Neural progenitor cell (in vitro differentiated cells): ENCODE data around the gene FCMR. TPM values are rescaled to one million over a fixed set of nuclear protein-coding genes. Genes with fewer than 3 reads are reported as not detected.

Experiments
- DNase-seq: peaks from one replicate; pipeline ENCODE4 v3.0.0-alpha.2; 2016; ENCODE audit warnings: low spot score
- H2AFZ ChIP-seq: fragments of 200-600 bp; sonication (generic); replicated peaks from 2 replicates; pipeline ENCODE4 v1.6.1; 2016; ENCODE audit warnings: antibody characterized with exemption
- H3F3A ChIP-seq: fragments of 200-600 bp; sonication (generic); 2 replicates; pipeline ENCODE4 v1.6.1; 2016; ENCODE audit warnings: antibody characterized with exemption, low read depth
- H3K27ac ChIP-seq: fragments of 200-600 bp; sonication (generic); 2 replicates; pipeline ENCODE4 v1.5.1; 2016; ENCODE audit warnings: mild to moderate bottlenecking
- H3K27me3 ChIP-seq: fragments of 200-600 bp; sonication (generic); 2 replicates; pipeline ENCODE4 v1.6.1; 2016; ENCODE audit warnings: mild to moderate bottlenecking, moderate library complexity
- H3K36me3 ChIP-seq: fragments of 200-600 bp; sonication (generic); 2 replicates; pipeline ENCODE4 v1.5.1; 2016
- H3K4me1 ChIP-seq: fragments of 200-600 bp; sonication (generic); 2 replicates; pipeline ENCODE4 v1.6.1; 2016; ENCODE audit warnings: mixed run types
- H3K4me2 ChIP-seq: fragments of 200-600 bp; sonication (generic); 2 replicates; pipeline ENCODE4 v1.6.1; 2016
- H3K4me3 ChIP-seq: fragments of 200-600 bp; sonication (generic); 2 replicates; pipeline ENCODE4 v1.5.1; 2016
- H3K79me2 ChIP-seq: fragments of 200-600 bp; sonication (generic); 2 replicates; pipeline ENCODE4 v1.6.1; 2016; ENCODE audit warnings: low read depth
- H3K9ac ChIP-seq: fragments of 200-600 bp; sonication (generic); 2 replicates; pipeline ENCODE4 v1.6.1; 2016
- H3K9me3 ChIP-seq: fragments of 200-600 bp; sonication (generic); 2 replicates; pipeline ENCODE4 v1.5.1; 2016; ENCODE audit warnings: low read depth
- H4K20me1 ChIP-seq: fragments of 200-600 bp; sonication (generic); 2 replicates; pipeline ENCODE4 v1.6.1; 2016; ENCODE audit warnings: low read depth
- H3K27ac Mint-ChIP-seq: 3 replicates; pipeline ENCODE4 v1.8.0; 2021; ENCODE audit warnings: mixed read lengths
- H3K27me3 Mint-ChIP-seq: 2 replicates; pipeline ENCODE4 v1.8.0; 2022; ENCODE audit warnings: low read depth, mild to moderate bottlenecking, inconsistent platforms, moderate library complexity, mixed read lengths; ENCODE audit not compliant: insufficient read depth
- H3K36me3 Mint-ChIP-seq: 3 replicates; pipeline ENCODE4 v1.8.0; 2021; ENCODE audit warnings: mixed read lengths
- H3K4me1 Mint-ChIP-seq: 3 replicates; pipeline ENCODE4 v1.8.0; 2021; ENCODE audit warnings: mixed read lengths
- H3K4me3 Mint-ChIP-seq: 3 replicates; pipeline ENCODE4 v1.8.0; 2021; ENCODE audit warnings: mild to moderate bottlenecking, moderate library complexity, mixed read lengths
- H3K9me3 Mint-ChIP-seq: 3 replicates; pipeline ENCODE4 v1.8.0; 2020; ENCODE audit warnings: mixed read lengths
- EZH2 ChIP-seq: fragments of 200-600 bp; sonication (generic); IDR thresholded peaks from 2 replicates; pipeline ENCODE4 v1.6.1; 2017; ENCODE audit warnings: antibody characterized with exemption, mild to moderate bottlenecking, moderate library complexity
- EZH2phosphoT487 ChIP-seq: fragments of 200-600 bp; sonication (generic); IDR thresholded peaks from 2 replicates; pipeline ENCODE4 v1.6.1; 2017; ENCODE audit warnings: antibody characterized with exemption
- total RNA-seq: library from RNA; depleted of rRNA; stranded (reverse); fragments of >200 nt; gene quantifications from 2 replicates; pipeline ENCODE4 v1.2.3, GENCODE V29; 2015; ENCODE audit warnings: low replicate concordance
- TF ChIP-seq, protein P1 (sequence below): fragments of 200-600 bp; sonication (generic); IDR thresholded peaks from 2 replicates; pipeline ENCODE4 v1.5.1; 2017; ENCODE audit warnings: antibody characterized with exemption, mild to moderate bottlenecking

FCMR gene
- total RNA-seq, 1 donor from 2014 or later, result not detected

DNA sequence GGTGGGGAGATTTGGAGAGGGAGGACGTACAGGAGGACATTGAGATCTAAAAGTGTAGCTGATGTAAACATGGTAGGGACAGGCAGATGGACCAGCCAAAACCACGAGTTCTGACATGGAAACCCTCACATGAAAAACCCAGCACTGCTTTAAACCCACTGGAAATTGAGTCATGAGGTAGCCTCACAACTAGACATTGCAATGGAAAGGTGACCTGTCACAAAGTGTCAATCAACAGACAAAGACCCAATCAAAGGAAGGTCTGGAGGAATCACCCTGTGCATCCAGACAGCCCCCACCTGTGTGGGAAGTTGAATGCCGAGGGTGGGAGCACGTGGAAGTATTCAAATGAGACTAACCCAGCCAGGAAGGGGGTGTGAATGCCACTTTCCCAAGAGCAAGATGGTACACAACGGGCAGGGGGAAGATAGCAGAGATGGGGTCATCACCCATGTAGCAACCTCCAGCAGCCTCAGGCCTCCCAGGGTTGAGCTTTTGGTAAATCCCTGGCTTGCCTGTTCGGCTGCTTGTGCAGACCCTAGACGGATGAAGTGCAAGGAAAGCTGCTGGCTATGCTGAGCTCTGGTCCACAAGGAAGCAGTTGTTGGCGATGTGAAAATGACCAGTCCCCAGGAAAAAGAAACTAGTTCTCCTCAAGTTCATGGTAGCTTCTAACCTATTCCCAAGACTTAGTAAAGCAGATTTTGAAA is 5.6 kb downstream of the FCMR start:
- H3K4me3 Mint-ChIP-seq, result no peak overlapping the region
- H3K27ac ChIP-seq, result no peak overlapping the region
- no peaks in the 10 kb centered on the region for H3F3A ChIP-seq
- H3K4me1 Mint-ChIP-seq, result no peaks in the 10 kb centered on the region
- no peak for DNase-seq
- H3K27ac Mint-ChIP-seq, result no peak overlapping the region
- H3K4me2 ChIP-seq, result no peak overlapping the region
- H3K27me3 Mint-ChIP-seq, result peaks cover 10% of the 10 kb centered on the region
- H4K20me1 ChIP-seq, result no peaks in the 10 kb centered on the region
- H3K79me2 ChIP-seq, result no peaks in the 10 kb centered on the region
- no peaks in the 10 kb centered on the region for H3K36me3 ChIP-seq
- TF ChIP-seq, protein P1, sequence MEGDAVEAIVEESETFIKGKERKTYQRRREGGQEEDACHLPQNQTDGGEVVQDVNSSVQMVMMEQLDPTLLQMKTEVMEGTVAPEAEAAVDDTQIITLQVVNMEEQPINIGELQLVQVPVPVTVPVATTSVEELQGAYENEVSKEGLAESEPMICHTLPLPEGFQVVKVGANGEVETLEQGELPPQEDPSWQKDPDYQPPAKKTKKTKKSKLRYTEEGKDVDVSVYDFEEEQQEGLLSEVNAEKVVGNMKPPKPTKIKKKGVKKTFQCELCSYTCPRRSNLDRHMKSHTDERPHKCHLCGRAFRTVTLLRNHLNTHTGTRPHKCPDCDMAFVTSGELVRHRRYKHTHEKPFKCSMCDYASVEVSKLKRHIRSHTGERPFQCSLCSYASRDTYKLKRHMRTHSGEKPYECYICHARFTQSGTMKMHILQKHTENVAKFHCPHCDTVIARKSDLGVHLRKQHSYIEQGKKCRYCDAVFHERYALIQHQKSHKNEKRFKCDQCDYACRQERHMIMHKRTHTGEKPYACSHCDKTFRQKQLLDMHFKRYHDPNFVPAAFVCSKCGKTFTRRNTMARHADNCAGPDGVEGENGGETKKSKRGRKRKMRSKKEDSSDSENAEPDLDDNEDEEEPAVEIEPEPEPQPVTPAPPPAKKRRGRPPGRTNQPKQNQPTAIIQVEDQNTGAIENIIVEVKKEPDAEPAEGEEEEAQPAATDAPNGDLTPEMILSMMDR, result no peak
- no peak for TF ChIP-seq EZH2
- no peak for TF ChIP-seq EZH2phosphoT487
- no peak overlapping the region for H3K9ac ChIP-seq
- no peaks in the 10 kb centered on the region for H3K4me1 ChIP-seq
- no peaks in the 10 kb centered on the region for H3K36me3 Mint-ChIP-seq
- no peak overlapping the region for H2AFZ ChIP-seq
- no peaks in the 10 kb centered on the region for H3K9me3 ChIP-seq
- H3K4me3 ChIP-seq, result no peak overlapping the region
- H3K9me3 Mint-ChIP-seq, result no peaks in the 10 kb centered on the region
- H3K27me3 ChIP-seq, result peaks cover 20% of the 10 kb centered on the region

DNA sequence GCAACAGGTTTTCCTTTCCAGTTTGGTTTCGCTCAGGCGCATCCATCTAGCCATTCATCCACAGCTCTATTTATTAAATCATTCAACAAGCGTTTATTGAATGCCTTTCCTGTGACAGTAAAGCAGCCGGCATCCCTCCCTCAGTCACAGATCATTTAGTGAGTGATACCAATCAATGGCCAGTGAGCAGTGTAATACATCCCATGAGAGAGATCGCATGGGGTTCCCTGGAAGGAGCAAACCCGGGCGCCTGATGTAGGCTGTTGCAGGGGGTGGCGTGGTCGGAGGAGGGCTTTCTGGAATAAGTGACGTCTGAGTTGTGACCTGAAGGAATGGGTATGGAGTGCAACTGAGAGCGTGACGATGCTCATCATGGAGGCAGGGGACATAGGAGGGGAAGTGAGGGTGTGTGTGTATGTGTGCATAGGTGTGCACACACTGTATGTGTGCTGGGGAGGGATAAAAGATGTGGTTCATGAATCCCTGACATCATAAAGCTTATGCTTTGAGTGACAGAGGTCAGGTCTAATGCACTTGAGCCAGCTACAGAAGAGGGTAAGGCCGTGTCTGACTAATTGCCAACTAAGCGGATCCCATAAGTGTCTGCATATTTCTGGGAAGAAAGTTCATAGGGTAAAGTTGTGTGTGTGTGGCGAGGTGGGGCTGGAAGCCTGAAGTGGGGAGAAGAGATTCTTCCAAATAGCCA is 6.6 kb downstream of the FCMR start:
- no peaks in the 10 kb centered on the region for H3K36me3 Mint-ChIP-seq
- DNase-seq, result no peak
- H3K9ac ChIP-seq, result no peak overlapping the region
- TF ChIP-seq EZH2phosphoT487 (no peak), EZH2 (no peak)
- TF ChIP-seq, protein P1, result no peak
- H4K20me1 ChIP-seq, result peaks cover 1% of the 10 kb centered on the region
- no peak overlapping the region for H3K27ac Mint-ChIP-seq
- peaks cover 29% of the 10 kb centered on the region for H3K27me3 ChIP-seq
- no peaks in the 10 kb centered on the region for H3K36me3 ChIP-seq
- no peaks in the 10 kb centered on the region for H3K4me1 Mint-ChIP-seq
- H3K4me3 ChIP-seq, result no peak overlapping the region
- H3K4me1 ChIP-seq, result no peaks in the 10 kb centered on the region
- peaks cover 5% of the 10 kb centered on the region for H3F3A ChIP-seq
- H3K27ac ChIP-seq, result no peak overlapping the region
- H3K4me3 Mint-ChIP-seq, result no peak overlapping the region
- H2AFZ ChIP-seq, result no peak overlapping the region
- H3K9me3 ChIP-seq, result no peaks in the 10 kb centered on the region
- H3K9me3 Mint-ChIP-seq, result no peaks in the 10 kb centered on the region
- peaks cover 16% of the 10 kb centered on the region for H3K27me3 Mint-ChIP-seq
- no peaks in the 10 kb centered on the region for H3K79me2 ChIP-seq
- H3K4me2 ChIP-seq, result no peak overlapping the region

DNA sequence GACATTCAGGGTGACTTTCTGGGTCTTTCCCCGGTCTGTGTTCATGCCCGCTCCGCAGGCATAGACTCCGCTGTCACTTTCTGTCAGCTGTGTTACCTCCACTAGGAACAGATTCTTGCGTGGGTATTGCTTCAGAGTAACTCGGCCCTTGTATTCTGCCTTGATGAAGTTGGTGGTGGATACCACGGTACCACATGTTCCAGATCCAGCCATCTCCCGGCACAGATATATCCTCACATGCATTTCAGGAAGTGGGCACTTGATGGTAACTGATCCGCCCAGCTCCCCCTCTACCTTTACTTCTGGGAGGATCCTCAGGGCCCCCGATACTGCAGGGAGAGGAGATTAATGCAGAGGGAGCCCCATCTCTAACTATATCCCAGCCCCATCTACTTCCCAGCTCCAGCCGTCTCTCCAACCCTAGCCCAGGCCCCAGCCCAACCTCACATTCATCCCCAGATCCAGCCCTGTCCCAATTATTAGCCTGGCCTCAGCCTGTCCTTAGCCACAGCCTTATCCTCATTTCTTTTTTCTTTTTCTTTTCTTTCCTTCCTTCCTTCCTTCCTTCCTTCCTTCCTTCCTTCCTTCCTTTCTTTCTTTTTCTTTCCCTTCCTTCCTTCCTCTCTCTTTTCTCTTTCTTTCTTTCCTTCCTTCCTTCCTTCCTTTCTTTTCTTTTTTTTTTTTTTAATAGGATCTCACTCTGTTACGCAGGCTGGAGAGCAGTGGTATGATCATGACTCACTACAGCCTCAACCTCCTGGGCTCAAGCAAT is 7.8 kb downstream of the FCMR start:
- Histone ChIP-seq H3K79me2 (no peaks in the 10 kb centered on the region), H3K4me1 (peaks cover 2% of the 10 kb centered on the region), H3K36me3 (no peaks in the 10 kb centered on the region), H4K20me1 (peaks cover 3% of the 10 kb centered on the region), H2AFZ (no peak overlapping the region), H3K27me3 (peaks cover 42% of the 10 kb centered on the region), H3K9ac (no peak overlapping the region), H3K9me3 (no peaks in the 10 kb centered on the region), H3F3A (peaks cover 10% of the 10 kb centered on the region), H3K4me2 (no peak overlapping the region), H3K27ac (no peak overlapping the region), H3K4me3 (no peak overlapping the region)
- H3K4me3 Mint-ChIP-seq, result no peak overlapping the region
- no peaks in the 10 kb centered on the region for H3K36me3 Mint-ChIP-seq
- peaks cover 26% of the 10 kb centered on the region for H3K27me3 Mint-ChIP-seq
- peaks cover 1% of the 10 kb centered on the region for H3K4me1 Mint-ChIP-seq
- no peak overlapping the region for H3K27ac Mint-ChIP-seq
- H3K9me3 Mint-ChIP-seq, result no peaks in the 10 kb centered on the region
- TF ChIP-seq EZH2phosphoT487, result no peak
- no peak for TF ChIP-seq EZH2
- TF ChIP-seq, protein P1, result no peak
- no peak for DNase-seq
